ENCODE results near the gene PDGFC. TPM values are rescaled to one million over a fixed set of nuclear protein-coding genes. Genes with fewer than 3 reads are reported as not detected.

The PDGFC gene
- total RNA-seq, 1 experiment from 2014 or later = 9.8 TPM

DNA sequence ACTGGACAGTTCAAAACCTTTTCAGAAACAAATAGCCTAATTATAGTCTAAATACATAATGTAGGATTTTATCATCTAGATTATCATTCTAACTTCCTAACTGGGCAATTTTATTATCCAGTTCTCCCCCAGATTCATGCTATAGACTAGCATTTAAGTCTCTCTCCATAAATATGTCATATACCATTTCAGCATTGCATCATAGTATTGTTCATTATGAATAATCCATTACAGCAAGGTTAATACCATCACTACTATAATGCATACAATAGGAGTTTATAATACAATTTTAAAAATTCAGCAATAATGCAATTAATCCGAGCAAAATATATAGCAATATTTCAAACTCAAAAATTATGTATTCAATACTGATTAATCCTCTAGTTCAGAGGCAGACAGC, 77.4 kb downstream of the PDGFC start:
- BruUV-seq (replicated peaks) = no TSS peak
- CTCF ChIA-PET = no interaction called here
- H3K79me2 ChIP-seq (ENCODE audit: insufficient read depth, low read length) = 0 out of 2 replicates have a peak, but pooled peaks cover 4% of the 10 kb centered on the region

More for the DNA sequence above, 77.4 kb downstream of the PDGFC start:
- intact Hi-C loops (cut with micrococcal nuclease) = no loop called here
- H3K27ac ChIP-seq (ENCODE audit: low read depth, low read length) = no peak overlapping the region
- DNase-seq (ENCODE audit: low read depth, low spot score) (no peak), ATAC-seq (no peak)
- no peak overlapping the region for H3K9ac ChIP-seq (ENCODE audit: low read length)
- no peak overlapping the region for H2AFZ ChIP-seq (ENCODE audit: low read depth, low read length, poor library complexity, severe bottlenecking)
- no peaks in the 10 kb centered on the region for H3K27me3 ChIP-seq (ENCODE audit: insufficient read depth, low read length)
- H3K9me2 ChIP-seq (ENCODE audit: insufficient read depth) = no peaks in the 10 kb centered on the region
- TF ChIP-seq, protein P1, sequence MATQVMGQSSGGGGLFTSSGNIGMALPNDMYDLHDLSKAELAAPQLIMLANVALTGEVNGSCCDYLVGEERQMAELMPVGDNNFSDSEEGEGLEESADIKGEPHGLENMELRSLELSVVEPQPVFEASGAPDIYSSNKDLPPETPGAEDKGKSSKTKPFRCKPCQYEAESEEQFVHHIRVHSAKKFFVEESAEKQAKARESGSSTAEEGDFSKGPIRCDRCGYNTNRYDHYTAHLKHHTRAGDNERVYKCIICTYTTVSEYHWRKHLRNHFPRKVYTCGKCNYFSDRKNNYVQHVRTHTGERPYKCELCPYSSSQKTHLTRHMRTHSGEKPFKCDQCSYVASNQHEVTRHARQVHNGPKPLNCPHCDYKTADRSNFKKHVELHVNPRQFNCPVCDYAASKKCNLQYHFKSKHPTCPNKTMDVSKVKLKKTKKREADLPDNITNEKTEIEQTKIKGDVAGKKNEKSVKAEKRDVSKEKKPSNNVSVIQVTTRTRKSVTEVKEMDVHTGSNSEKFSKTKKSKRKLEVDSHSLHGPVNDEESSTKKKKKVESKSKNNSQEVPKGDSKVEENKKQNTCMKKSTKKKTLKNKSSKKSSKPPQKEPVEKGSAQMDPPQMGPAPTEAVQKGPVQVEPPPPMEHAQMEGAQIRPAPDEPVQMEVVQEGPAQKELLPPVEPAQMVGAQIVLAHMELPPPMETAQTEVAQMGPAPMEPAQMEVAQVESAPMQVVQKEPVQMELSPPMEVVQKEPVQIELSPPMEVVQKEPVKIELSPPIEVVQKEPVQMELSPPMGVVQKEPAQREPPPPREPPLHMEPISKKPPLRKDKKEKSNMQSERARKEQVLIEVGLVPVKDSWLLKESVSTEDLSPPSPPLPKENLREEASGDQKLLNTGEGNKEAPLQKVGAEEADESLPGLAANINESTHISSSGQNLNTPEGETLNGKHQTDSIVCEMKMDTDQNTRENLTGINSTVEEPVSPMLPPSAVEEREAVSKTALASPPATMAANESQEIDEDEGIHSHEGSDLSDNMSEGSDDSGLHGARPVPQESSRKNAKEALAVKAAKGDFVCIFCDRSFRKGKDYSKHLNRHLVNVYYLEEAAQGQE (IDR thresholded peaks at IDR 0.05; ENCODE audit: low read depth) = no peak
- no peak for TF ChIP-seq EZH2 (IDR thresholded peaks at IDR 0.05)
- no peak for TF ChIP-seq YY1 (IDR thresholded peaks at IDR 0.05; ENCODE audit: extremely low read depth, insufficient replicate concordance, low read depth, low read length)
- TF ChIP-seq POLR2AphosphoS5 (IDR thresholded peaks at IDR 0.05; ENCODE audit: low read depth, low read length) = no peak
- no peak for TF ChIP-seq SP1 (IDR thresholded peaks at IDR 0.05; ENCODE audit: low read depth)
- TF ChIP-seq SRF (IDR thresholded peaks at IDR 0.05; ENCODE audit: low read depth) = no peak
- TF ChIP-seq JUND (IDR thresholded peaks at IDR 0.05) = no peak
- TF ChIP-seq ATF3 (IDR thresholded peaks at IDR 0.05) = no peak
- TF ChIP-seq FOSL1 (IDR thresholded peaks at IDR 0.05; ENCODE audit: low read depth) = no peak
- TF ChIP-seq CEBPB (IDR thresholded peaks at IDR 0.05; ENCODE audit: low read depth) = no peak
- TF ChIP-seq POLR2A (IDR thresholded peaks at IDR 0.05; ENCODE audit: borderline replicate concordance, extremely low read depth, insufficient read depth, insufficient read length) = no peak
- TF ChIP-seq ZFX (IDR thresholded peaks at IDR 0.05) = no peak
- TF ChIP-seq TCF7L2 (IDR thresholded peaks at IDR 0.05; ENCODE audit: borderline replicate concordance, extremely low read depth, insufficient read depth, insufficient read length) = no peak
- no peak for TF ChIP-seq MAX (IDR thresholded peaks at IDR 0.05)
- RAD21 ChIA-PET (ENCODE audit: low non-redundant PET in 1 of 2, low total read pairs in 2 of 2, uncharacterized antibody in 2 of 2, unreplicated experiment in 2 of 2) = no interaction called here
- no peaks in the 10 kb centered on the region for H3K36me3 ChIP-seq (ENCODE audit: control insufficient read depth in 1 of 2, insufficient read depth in 2 of 2, low read length in 2 of 2)
- POLR2A ChIA-PET = no interaction called here
- H3K4me3 ChIP-seq (replicated peaks in 1 of 2; ENCODE audit: low read depth in 1 of 2, low read length in 2 of 2) = no peak overlapping the region
- H4K20me1 ChIP-seq (ENCODE audit: insufficient read depth) = no peaks in the 10 kb centered on the region
- H3K9me3 ChIP-seq (ENCODE audit: control insufficient read depth in 1 of 2, insufficient read depth in 1 of 2, low read depth in 1 of 2, low read length in 2 of 2) = no peaks in the 10 kb centered on the region
- no peak overlapping the region for H3K4me2 ChIP-seq (ENCODE audit: low read length)
- H3K4me1 ChIP-seq (ENCODE audit: control insufficient read depth in 1 of 2, insufficient read depth in 2 of 2, low read length in 2 of 2) = no peaks in the 10 kb centered on the region
